AG09319 (cell line): ENCODE results near the gene ZNF649.
"Not testable (repeated sequence)": the region's sequence is repeated elsewhere in the genome, so short reads cannot be mapped to it uniquely, and the experiment has no call there.

Experiments
- DNase-seq: peaks from one replicate; pipeline ENCODE4 v3.0.0-alpha.2; 2010; ENCODE audit warnings: low read depth; ENCODE audit errors: extremely low read depth
- CTCF ChIP-seq: IDR thresholded peaks from 2 replicates; pipeline ENCODE4 v1.5.1; 2011; ENCODE audit warnings: low read depth, mild to moderate bottlenecking, inconsistent platforms, low read length, moderate library complexity

Gene ZNF649

GRCh38 chr19:51926784-51927741, 22.2 kb upstream of the ZNF649 start, which contains the start of gene ZNF613:
Gene ZNF613 (plus strand): TSS chr19:51927472. CDS start chr19:51936221, 8,749 bp downstream.
- peak; percentile 67 for DNase-seq
- TF ChIP-seq CTCF: peak; percentile 23

- no peak for DNase-seq
- TF ChIP-seq CTCF: no peak
Observed at GRCh38 chr19:51926426-51926783, 21.6 kb upstream of the ZNF649 start.

- no peak for TF ChIP-seq CTCF
- DNase-seq: no peak
Observed at GRCh38 chr19:51921949-51922348, 17.1 kb upstream of the ZNF649 start.

GRCh38 chr19:51919606-51920005, 14.8 kb upstream of the ZNF649 start:
- no peak for TF ChIP-seq CTCF
- no peak for DNase-seq

GRCh38 chr19:51916167-51916566, 11.3 kb upstream of the ZNF649 start:
- DNase-seq: no peak
- no peak for TF ChIP-seq CTCF

GRCh38 chr19:51915324-51915867, 10.6 kb upstream of the ZNF649 start:
- no peak for TF ChIP-seq CTCF

GRCh38 chr19:51907981-51908380, 3.2 kb upstream of the ZNF649 start:
- DNase-seq: not testable (repeated sequence)

More at GRCh38 chr19:51915324-51915867, 10.6 kb upstream of the ZNF649 start:
- no peak for DNase-seq

GRCh38 chr19:51906108-51906507, 1.3 kb upstream of the ZNF649 start:
- not testable (repeated sequence) for DNase-seq

GRCh38 chr19:51905639-51906038, 822 bp upstream of the ZNF649 start:
- DNase-seq: not testable (repeated sequence)
